ENCODE measurements around the gene SLC4A1AP.

SLC4A1AP gene

GRCh38 chr2:27709960-27710575 is 46.4 kb downstream of the SLC4A1AP start:
- no peak for TF ChIP-seq CTCF (IDR thresholded peaks at IDR 0.05)
- peak overlapping the region; percentile 89 to 91 for H3K27ac ChIP-seq
- no peak overlapping the region for H3K4me3 ChIP-seq
- no peak for DNase-seq (ENCODE audit: low spot score)

- no peak for TF ChIP-seq CTCF (IDR thresholded peaks at IDR 0.05)
Observed at GRCh38 chr2:27710640-27711430, 47.1 kb downstream of the SLC4A1AP start.

GRCh38 chr2:27711804-27712203 is 48.1 kb downstream of the SLC4A1AP start:
- H3K27ac ChIP-seq, result no peak overlapping the region
- no peak for DNase-seq (ENCODE audit: low spot score)
- no peak for TF ChIP-seq CTCF (IDR thresholded peaks at IDR 0.05)
- no peak overlapping the region for H3K4me3 ChIP-seq

More at GRCh38 chr2:27710640-27711430, 47.1 kb downstream of the SLC4A1AP start:
- DNase-seq (ENCODE audit: low spot score), result no peak
- Histone ChIP-seq H3K4me3 (no peak overlapping the region), H3K27ac (peak overlapping the region in 1 of 2 donors; percentile 49)

- Histone ChIP-seq H3K27ac (peak overlapping the region in 1 of 2 donors; percentile 5), H3K4me3 (no peak overlapping the region)
- DNase-seq (ENCODE audit: low spot score), result no peak
- no peak for TF ChIP-seq CTCF (IDR thresholded peaks at IDR 0.05)
Observed at GRCh38 chr2:27712522-27712921, 48.8 kb downstream of the SLC4A1AP start.

GRCh38 chr2:27713201-27713600 is 49.5 kb downstream of the SLC4A1AP start:
- no peak for TF ChIP-seq CTCF (IDR thresholded peaks at IDR 0.05)
- Histone ChIP-seq H3K4me3 (no peak overlapping the region), H3K27ac (no peak overlapping the region)
- DNase-seq (ENCODE audit: low spot score), result no peak

GRCh38 chr2:27714053-27714452 is 50.4 kb downstream of the SLC4A1AP start:
- H3K27ac ChIP-seq, result peak overlapping the region; percentile 90 to 95
- no peak for DNase-seq (ENCODE audit: low spot score)
- TF ChIP-seq CTCF (IDR thresholded peaks at IDR 0.05), result no peak
- H3K4me3 ChIP-seq, result no peak overlapping the region

GRCh38 chr2:27714851-27715291 is 51.2 kb downstream of the SLC4A1AP start:
- Histone ChIP-seq H3K4me3 (peak overlapping the region; percentile 73), H3K27ac (peak overlapping the region; percentile 90 to 95)
- DNase-seq (ENCODE audit: low spot score), result no peak
- no peak for TF ChIP-seq CTCF (IDR thresholded peaks at IDR 0.05)
